Tibial nerve (tissue), 4 donors: ENCODE data around the gene SIGLEC7.

Experiments used
- EP300 ChIP-seq, 2 donors: sonication (generic); formaldehyde crosslinking; IDR thresholded peaks; one replicate each; pipeline ENCODE4 v1.6.1; 2017; ENCODE audit warnings: antibody characterized with exemption in 2 of 2, mild to moderate bottlenecking in 1 of 2
- TF ChIP-seq, protein P1 (sequence below), 5 experiments: fragments of 200-600 bp in 3 of 5; fragments of 450-650 bp in 2 of 5; sonication (generic) in 3 of 5; IDR thresholded peaks; one replicate each; pipeline ENCODE4 v1.5.1; 2016 to 2019; ENCODE audit warnings: antibody characterized with exemption in 5 of 5, mild to moderate bottlenecking in 3 of 5, moderate library complexity in 2 of 5

DNA sequence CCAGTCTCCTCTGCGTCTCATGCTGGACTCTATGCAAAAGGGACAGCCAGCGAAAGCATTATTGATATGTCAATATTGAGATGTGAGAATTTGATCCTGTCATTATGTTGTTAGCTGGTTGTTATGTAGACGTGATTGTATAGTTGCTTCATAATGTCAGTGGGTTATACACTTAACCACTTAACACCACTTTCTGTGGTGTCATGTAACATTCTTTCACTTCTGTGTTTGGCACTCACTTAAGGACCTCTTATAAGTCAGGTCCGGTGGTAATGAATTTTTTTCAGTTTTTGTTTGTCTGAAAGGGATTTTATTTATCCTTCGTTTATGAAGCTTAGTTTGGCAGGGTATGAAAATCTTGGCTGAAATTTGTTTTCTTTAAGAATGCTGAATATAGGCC is 7.1 kb upstream of the SIGLEC7 start:
- TF ChIP-seq, protein P1, sequence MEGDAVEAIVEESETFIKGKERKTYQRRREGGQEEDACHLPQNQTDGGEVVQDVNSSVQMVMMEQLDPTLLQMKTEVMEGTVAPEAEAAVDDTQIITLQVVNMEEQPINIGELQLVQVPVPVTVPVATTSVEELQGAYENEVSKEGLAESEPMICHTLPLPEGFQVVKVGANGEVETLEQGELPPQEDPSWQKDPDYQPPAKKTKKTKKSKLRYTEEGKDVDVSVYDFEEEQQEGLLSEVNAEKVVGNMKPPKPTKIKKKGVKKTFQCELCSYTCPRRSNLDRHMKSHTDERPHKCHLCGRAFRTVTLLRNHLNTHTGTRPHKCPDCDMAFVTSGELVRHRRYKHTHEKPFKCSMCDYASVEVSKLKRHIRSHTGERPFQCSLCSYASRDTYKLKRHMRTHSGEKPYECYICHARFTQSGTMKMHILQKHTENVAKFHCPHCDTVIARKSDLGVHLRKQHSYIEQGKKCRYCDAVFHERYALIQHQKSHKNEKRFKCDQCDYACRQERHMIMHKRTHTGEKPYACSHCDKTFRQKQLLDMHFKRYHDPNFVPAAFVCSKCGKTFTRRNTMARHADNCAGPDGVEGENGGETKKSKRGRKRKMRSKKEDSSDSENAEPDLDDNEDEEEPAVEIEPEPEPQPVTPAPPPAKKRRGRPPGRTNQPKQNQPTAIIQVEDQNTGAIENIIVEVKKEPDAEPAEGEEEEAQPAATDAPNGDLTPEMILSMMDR (IDR thresholded peaks at IDR 0.05), result no peak
- no peak for TF ChIP-seq EP300 (IDR thresholded peaks at IDR 0.05)
